SK-N-SH (cell line): ENCODE data around the gene SF3B4. TPM values are rescaled to one million over a fixed set of nuclear protein-coding genes. Genes with fewer than 3 reads are reported as not detected.

Source experiments
- CTCF ChIA-PET: fragments of 300-600, 350-600 bp; formaldehyde crosslinking; extraction: SDS; loops from one replicate; lab custom pipeline; 2021; lab: Yijun Ruan, JAX
- POLR2A ChIA-PET: fragments of 350-600 bp; sonication (Branson Sonifier 250); formaldehyde crosslinking; extraction: SDS; loops from one replicate; lab custom pipeline; 2020; ENCODE audit warnings: antibody characterized with exemption, inconsistent platforms; lab: Yijun Ruan, JAX
- DNase-seq: peaks from one replicate; pipeline ENCODE4 v3.0.0; 2012
- H2AFZ ChIP-seq: fragments of 200-600 bp; sonication (generic); 2 replicates; pipeline ENCODE4 v1.8.1; 2016; ENCODE audit warnings: antibody characterized with exemption, mild to moderate bottlenecking, low read depth
- H3F3A ChIP-seq: fragments of 200-600 bp; sonication (generic); replicated peaks from 2 replicates; pipeline ENCODE3; 2016; ENCODE audit warnings: antibody characterized with exemption, mild to moderate bottlenecking; ENCODE audit not compliant: insufficient read depth
- H3K27ac ChIP-seq, 2 experiments: fragments of 200-500 bp in 1 of 2; fragments of 200-600 bp in 1 of 2; sonication (Bioruptor generic) in 1 of 2; sonication (generic), shearing (Covaris generic) in 1 of 2; 2 replicates each; pipeline versions ENCODE4 v1.5.1 to v1.6.1; 2014 to 2016; ENCODE audit warnings: low read depth in 2 of 2, inconsistent platforms in 1 of 2, low read length in 1 of 2, mild to moderate bottlenecking in 1 of 2, mixed read lengths in 1 of 2
- H3K27me3 ChIP-seq: fragments of 200-600 bp; sonication (generic), shearing (Covaris generic); 2 replicates; pipeline ENCODE4 v1.6.1; 2016; ENCODE audit warnings: mixed run types; ENCODE audit not compliant: insufficient read depth
- H3K36me3 ChIP-seq, 2 experiments: fragments of 200-500 bp in 1 of 2; fragments of 200-600 bp in 1 of 2; sonication (Bioruptor generic) in 1 of 2; sonication (generic) in 1 of 2; replicated peaks in 1 of 2; 2 replicates each; pipeline versions ENCODE3 to v1.5.1; 2014 to 2016; ENCODE audit warnings: low read length in 1 of 2, mild to moderate bottlenecking in 1 of 2; ENCODE audit not compliant: insufficient read depth in 2 of 2, control insufficient read depth in 1 of 2
- H3K4me1 ChIP-seq, 2 experiments: fragments of 200-500 bp in 1 of 2; fragments of 200-600 bp in 1 of 2; sonication (Bioruptor generic) in 1 of 2; sonication (generic), shearing (Covaris generic) in 1 of 2; 2 replicates each; pipeline versions ENCODE4 v1.5.1 to v1.6.1; 2014 to 2016; ENCODE audit warnings: low read depth in 1 of 2, low read length in 1 of 2, mixed run types in 1 of 2; ENCODE audit not compliant: insufficient read depth in 2 of 2, control insufficient read depth in 1 of 2
- H3K4me2 ChIP-seq: fragments of 200-600 bp; sonication (generic), shearing (Covaris generic); 2 replicates; pipeline ENCODE4 v1.6.1; 2017; ENCODE audit warnings: mixed run types
- H3K4me3 ChIP-seq, 2 experiments: fragments of 200-500 bp in 1 of 2; fragments of 200-600 bp in 1 of 2; sonication (Bioruptor generic) in 1 of 2; sonication (generic), shearing (Covaris generic) in 1 of 2; 2 replicates each; pipeline versions ENCODE4 v1.5.1 to v1.8.1; 2014 to 2016; ENCODE audit warnings: low read depth in 2 of 2, inconsistent platforms in 1 of 2, low read length in 1 of 2, mild to moderate bottlenecking in 1 of 2, mixed read lengths in 1 of 2, moderate library complexity in 1 of 2
- H3K79me2 ChIP-seq: fragments of 200-600 bp; sonication (generic); 2 replicates; pipeline ENCODE4 v1.8.1; 2017; ENCODE audit warnings: mild to moderate bottlenecking; ENCODE audit not compliant: insufficient read depth
- H3K9ac ChIP-seq: fragments of 200-600 bp; sonication (generic); 2 replicates; pipeline ENCODE4 v1.6.1; 2017; ENCODE audit warnings: mixed run types
- H3K9me2 ChIP-seq: fragments of 200-600 bp; sonication (generic); 2 replicates; pipeline ENCODE4 v1.6.1; 2017; ENCODE audit warnings: mixed run types
- H3K9me3 ChIP-seq: fragments of 200-600 bp; sonication (generic); 2 replicates; pipeline ENCODE4 v1.6.1; 2017; ENCODE audit warnings: mixed run types, mild to moderate bottlenecking, moderate library complexity
- H4K20me1 ChIP-seq: fragments of 200-600 bp; sonication (generic); 2 replicates; pipeline ENCODE4 v1.6.1; 2017; ENCODE audit warnings: mild to moderate bottlenecking, mixed run types; ENCODE audit not compliant: insufficient read depth
- ELF1 ChIP-seq: IDR thresholded peaks from 2 replicates; pipeline ENCODE4 v1.4.0; 2012
- EP300 ChIP-seq, 2 experiments: IDR thresholded peaks; 2 replicates each; pipeline versions ENCODE4 v1.4.0 to v1.6.1; 2012; ENCODE audit warnings: borderline replicate concordance in 1 of 2, low read depth in 1 of 2, low read length in 1 of 2
- FOSL2 ChIP-seq: IDR thresholded peaks from 2 replicates; pipeline ENCODE4 v1.4.0; 2012; ENCODE audit warnings: low read depth, mild to moderate bottlenecking, moderate library complexity, borderline replicate concordance
- GATA2 ChIP-seq: sonication (generic); formaldehyde crosslinking; IDR thresholded peaks from 2 replicates; pipeline ENCODE4 v1.5.0; 2020; ENCODE audit warnings: mild to moderate bottlenecking, missing genetic modification reagents
- IRF3 ChIP-seq: fragments of 150-350 bp; IDR thresholded peaks from 2 replicates; pipeline ENCODE4 v1.6.1; 2016; ENCODE audit warnings: mild to moderate bottlenecking, low read depth, low read length
- MEF2A ChIP-seq: IDR thresholded peaks from 2 replicates; pipeline ENCODE4 v1.4.0; 2012; ENCODE audit warnings: low read depth, borderline replicate concordance
- NFIC ChIP-seq: IDR thresholded peaks from 2 replicates; pipeline ENCODE4 v1.4.0; 2012; ENCODE audit warnings: borderline replicate concordance
- NRF1 ChIP-seq: IDR thresholded peaks from 2 replicates; pipeline ENCODE4 v1.6.1; 2012; ENCODE audit warnings: low read depth, mild to moderate bottlenecking, low read length
- POLR2AphosphoS5 ChIP-seq: IDR thresholded peaks from 2 replicates; pipeline ENCODE4 v1.6.1; 2012; ENCODE audit warnings: low read depth, low read length
- REST ChIP-seq: IDR thresholded peaks from 2 replicates; pipeline ENCODE4 v1.6.1; 2012; ENCODE audit warnings: mild to moderate bottlenecking, low read depth, low read length, moderate library complexity
- SIN3A ChIP-seq: IDR thresholded peaks from 2 replicates; pipeline ENCODE4 v1.6.1; 2012; ENCODE audit warnings: low read depth, mild to moderate bottlenecking, low read length, moderate library complexity, borderline replicate concordance
- TAF1 ChIP-seq: IDR thresholded peaks from 2 replicates; pipeline ENCODE4 v1.6.1; 2012; ENCODE audit warnings: low read depth, mild to moderate bottlenecking, low read length, moderate library complexity, borderline replicate concordance
- TCF12 ChIP-seq: IDR thresholded peaks from 2 replicates; pipeline ENCODE4 v1.4.0; 2012
- USF2 ChIP-seq: fragments of 150-350 bp; IDR thresholded peaks from 2 replicates; pipeline ENCODE4 v1.6.1; 2017; ENCODE audit warnings: antibody characterized with exemption, low read length, low read depth, borderline replicate concordance
- YY1 ChIP-seq: IDR thresholded peaks from 2 replicates; pipeline ENCODE4 v1.4.0; 2012; ENCODE audit warnings: low read depth, mild to moderate bottlenecking
- ZBTB33 ChIP-seq: IDR thresholded peaks from 2 replicates; pipeline ENCODE4 v1.4.0; 2012; ENCODE audit warnings: low read depth, borderline replicate concordance
- WGBS: methylation state at CpG from one replicate; pipeline ENCODE4 v1.1.6; 2017; ENCODE audit warnings: low lambda C conversion rate; 5-methylcytosine and 5-hydroxymethylcytosine counted together
- polyA plus RNA-seq, 3 experiments: library from polyadenylated mRNA; depleted of rRNA; stranded (reverse); fragments of >200 nt; gene quantifications; 2 replicates each; pipeline ENCODE4 v1.2.3, GENCODE V29; 2012

SF3B4 gene
- polyA plus RNA-seq, 1 of the 3 experiments (the other 2 are of a cell fraction) = 54.3 TPM

DNA sequence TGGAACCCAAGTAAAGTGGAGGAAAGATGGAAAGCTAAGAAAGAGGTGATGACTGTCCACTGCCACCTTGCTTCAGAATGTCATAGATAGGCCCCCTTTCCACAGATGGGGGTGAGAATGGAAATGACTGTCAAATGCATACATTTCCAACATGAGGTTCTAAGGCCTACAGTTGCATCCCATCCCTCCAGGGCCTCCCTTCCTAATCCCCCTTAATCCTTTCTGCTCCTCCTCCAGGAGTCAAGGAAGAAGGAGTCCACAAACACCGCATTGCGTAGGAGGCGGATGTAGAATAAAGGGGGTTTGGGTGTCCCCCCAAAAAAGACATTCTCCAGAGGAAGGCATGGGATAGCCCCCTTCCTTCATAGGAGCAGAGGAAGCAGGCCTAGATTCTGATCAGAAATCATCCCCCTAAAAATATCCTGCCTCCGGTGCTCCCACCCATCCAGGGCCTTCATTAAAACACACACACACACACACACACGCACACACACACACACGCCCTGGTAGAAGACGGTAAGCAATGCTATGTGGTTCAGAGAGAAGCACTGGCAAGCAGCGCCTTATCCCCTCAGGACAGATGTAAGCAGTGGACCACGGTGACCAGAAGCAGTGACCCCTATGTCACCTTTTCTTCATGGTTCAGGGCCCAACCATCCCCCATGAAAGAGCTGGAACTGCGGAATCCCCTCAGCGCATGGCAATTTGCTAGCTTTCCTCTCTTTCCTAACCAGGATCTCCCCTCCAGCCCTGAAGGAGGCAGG is 12.0 kb downstream of the SF3B4 start (continued):
- TF ChIP-seq REST = no peak

DNA sequence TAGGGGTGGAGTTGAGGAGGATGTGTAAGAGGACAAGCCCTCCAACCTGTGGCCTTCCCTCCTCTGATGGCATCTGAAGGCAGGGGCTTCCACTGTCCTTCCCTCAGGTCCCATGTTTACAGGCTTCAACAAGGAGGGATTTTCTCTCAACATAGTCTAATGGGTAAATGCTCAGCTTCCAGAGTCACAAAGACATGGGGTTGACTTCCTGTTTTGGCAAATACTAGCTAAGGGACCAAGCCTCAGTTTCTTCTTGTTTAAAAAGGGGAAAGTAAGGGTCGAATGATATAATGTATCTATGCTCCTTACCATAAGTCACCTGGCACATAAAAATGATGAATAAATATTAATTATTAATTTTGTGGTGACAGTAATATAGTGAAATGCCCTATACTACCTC is 13.1 kb downstream of the SF3B4 start:
- no peak overlapping the region for H3K27ac ChIP-seq
- WGBS = 86% methylated on average over 1 of the region's 1 CpG
- H4K20me1 ChIP-seq = no peaks in the 10 kb centered on the region
- no peak overlapping the region for H3K9ac ChIP-seq
- peaks cover 13% of the 10 kb centered on the region for H3K79me2 ChIP-seq
- H3K4me3 ChIP-seq = no peak overlapping the region
- TF ChIP-seq ELF1 = no peak
- no peaks in the 10 kb centered on the region for H3K9me2 ChIP-seq
- no peak overlapping the region for H3K4me2 ChIP-seq
- no peaks in the 10 kb centered on the region for H3K27me3 ChIP-seq
- H2AFZ ChIP-seq = no peak overlapping the region
- CTCF ChIA-PET = interaction anchor here (1.2 to 1.6 kb wide), 2 partner anchors 10 to 26 kb away, joined by 3 to 4 read pairs; a partner anchor contains a TSS
- H3K4me1 ChIP-seq = peaks cover 11 to 26% of the 10 kb centered on the region in 2 experiments; a peak in 2 of 4 replicates
- POLR2A ChIA-PET = no interaction called here
- DNase-seq = no peak
- H3K9me3 ChIP-seq = no peaks in the 10 kb centered on the region
- peaks cover 4% of the 10 kb centered on the region for H3F3A ChIP-seq
- H3K36me3 ChIP-seq = peaks cover 6 to 36% of the 10 kb centered on the region in 2 experiments

- POLR2A ChIA-PET = no interaction called here
- whole genome bisulfite sequencing = 90% methylated on average over 8 of the region's 10 CpGs
- TF ChIP-seq IRF3 (no peak), SIN3A (no peak), ELF1 (no peak), FOSL2 (no peak), YY1 (no peak), NRF1 (no peak), TAF1 (no peak), POLR2AphosphoS5 (no peak), EP300 (IDR thresholded peaks at IDR 0.05; ENCODE audit: borderline replicate concordance in 1 of 2, low read depth in 1 of 2, low read length in 1 of 2) (no peak), GATA2 (CRISPR knock-in tag) (no peak), ZBTB33 (no peak), NFIC (no peak), USF2 (no peak), MEF2A (no peak), TCF12 (no peak)
Observed at GRCh38 chr1:149906570-149907075, 21.0 kb downstream of the SF3B4 start.

More at GRCh38 chr1:149906570-149907075, 21.0 kb downstream of the SF3B4 start:
- no peaks in the 10 kb centered on the region for H3K9me3 ChIP-seq
- CTCF ChIA-PET = interaction anchor here (1.1 kb wide), 1 partner anchor 34 kb away, joined by 3 read pairs; no protein-coding TSS in a partner anchor
- no peaks in the 10 kb centered on the region for H4K20me1 ChIP-seq
- no peak overlapping the region for H3K4me2 ChIP-seq
- H3K9me2 ChIP-seq = no peaks in the 10 kb centered on the region
- no peak overlapping the region for H3K27ac ChIP-seq
- DNase-seq = no peak
- H3F3A ChIP-seq = no peaks in the 10 kb centered on the region
- H3K4me1 ChIP-seq = no peaks in the 10 kb centered on the region
- no peaks in the 10 kb centered on the region for H3K79me2 ChIP-seq
- H3K9ac ChIP-seq = no peak overlapping the region
- peaks cover 6 to 43% of the 10 kb centered on the region in 2 experiments for H3K36me3 ChIP-seq
- H3K4me3 ChIP-seq = no peak overlapping the region
- no peak overlapping the region for H2AFZ ChIP-seq
- no peaks in the 10 kb centered on the region for H3K27me3 ChIP-seq
